ENCODE data around the gene ARHGAP26. TPM values are rescaled to one million over a fixed set of nuclear protein-coding genes. Genes with fewer than 3 reads are reported as not detected.
"Not testable (repeated sequence)": the region's sequence is repeated elsewhere in the genome, so short reads cannot be mapped to it uniquely, and the experiment has no call there.

ARHGAP26 gene
- total and polyA plus RNA-seq, 7 experiments from 2014 or later = 10.5 to 123 (median 22.7) TPM

DNA sequence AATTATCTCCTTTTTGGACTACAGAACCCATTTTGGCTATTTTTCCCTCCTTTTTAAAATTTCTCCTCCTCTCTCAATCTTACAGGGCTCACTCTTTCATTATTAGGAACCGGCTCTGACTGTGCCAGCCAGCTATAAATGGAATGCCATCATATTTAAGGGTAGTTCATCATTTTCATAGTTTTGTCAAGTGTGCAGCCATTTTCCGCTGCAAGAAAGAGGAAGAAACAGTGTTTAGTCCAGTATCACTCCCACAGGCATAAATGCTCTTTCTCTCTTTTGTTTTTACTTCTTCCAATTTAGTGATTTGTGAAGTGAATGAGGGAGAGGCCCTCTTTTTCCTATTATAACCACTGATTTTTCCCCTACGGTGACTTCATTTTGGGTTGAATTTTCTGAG lies 343.3 kb downstream of the ARHGAP26 start:
- Mint-ChIP-seq H3K36me3 (peaks cover 0 to 25% (median 5%) of the 10 kb centered on the region in 5 donors), H3K9me3 (no peaks in the 10 kb centered on the region), H3K27ac (no peak overlapping the region), H3K27me3 (no peaks in the 10 kb centered on the region), H3K4me3 (no peak overlapping the region), H3K4me1 (peaks cover 0 to 7% (median 0%) of the 10 kb centered on the region in 7 donors)
- ChIA-PET POLR2A (no interaction called here), CTCF (interaction anchor here (1.0 kb wide), 1 partner anchor 26 kb away, joined by 3 read pairs; no protein-coding TSS in a partner anchor)
- no peaks in the 10 kb centered on the region for H3K36me3 ChIP-seq (ENCODE audit: control insufficient read depth in 2 of 3, insufficient read depth in 3 of 3, low read length in 3 of 3)
- ATAC-seq (no peak), DNase-seq (no peak)
- H3K27me3 ChIP-seq (ENCODE audit: control insufficient read depth in 2 of 2, insufficient read depth in 2 of 2, low read length in 2 of 2) = no peaks in the 10 kb centered on the region
- H3K4me3 ChIP-seq (ENCODE audit: low read length) = no peak overlapping the region
- H3K27ac ChIP-seq (ENCODE audit: low read depth, low read length) = no peak overlapping the region
- H3K9me3 ChIP-seq (ENCODE audit: control insufficient read depth in 2 of 3, low read length in 3 of 3) = no peaks in the 10 kb centered on the region
- no peaks in the 10 kb centered on the region for H3K4me1 ChIP-seq (ENCODE audit: control insufficient read depth in 2 of 2, insufficient read depth in 2 of 2, low read length in 2 of 2)
- intact Hi-C loops (cut with micrococcal nuclease) = no loop called here

DNA sequence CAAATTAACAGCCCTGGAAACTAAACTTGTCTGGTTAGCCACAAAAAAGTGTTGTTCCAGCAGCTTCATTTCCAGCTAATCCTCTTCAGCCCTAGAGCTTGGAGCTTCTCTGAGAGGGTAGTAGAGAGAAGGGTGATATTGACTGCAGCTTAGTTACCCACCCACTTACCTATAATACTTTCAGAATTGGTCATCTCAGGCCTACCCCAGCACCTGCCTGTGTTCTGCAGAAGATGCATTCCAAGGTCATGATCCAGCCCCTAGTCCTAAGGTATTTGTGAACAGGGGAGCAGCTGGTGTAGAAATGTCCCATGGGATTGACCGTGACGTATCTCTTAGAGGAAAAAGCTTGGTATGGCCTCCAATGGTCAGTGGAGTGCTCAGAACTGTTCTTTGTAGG lies 344.3 kb downstream of the ARHGAP26 start:
- Mint-ChIP-seq H3K36me3 (peaks cover 0 to 25% (median 5%) of the 10 kb centered on the region in 5 donors), H3K27ac (no peak overlapping the region), H3K27me3 (no peaks in the 10 kb centered on the region), H3K9me3 (no peaks in the 10 kb centered on the region), H3K4me1 (peaks cover 0 to 14% (median 0%) of the 10 kb centered on the region in 7 donors), H3K4me3 (no peak overlapping the region)
- Histone ChIP-seq H3K4me3 (ENCODE audit: low read length) (no peak overlapping the region), H3K9me3 (ENCODE audit: control insufficient read depth in 2 of 3, low read length in 3 of 3) (no peaks in the 10 kb centered on the region), H3K27me3 (ENCODE audit: control insufficient read depth in 2 of 2, insufficient read depth in 2 of 2, low read length in 2 of 2) (no peaks in the 10 kb centered on the region), H3K36me3 (ENCODE audit: control insufficient read depth in 2 of 3, insufficient read depth in 3 of 3, low read length in 3 of 3) (no peaks in the 10 kb centered on the region), H3K4me1 (ENCODE audit: control insufficient read depth in 2 of 2, insufficient read depth in 2 of 2, low read length in 2 of 2) (no peaks in the 10 kb centered on the region), H3K27ac (ENCODE audit: low read depth, low read length) (no peak overlapping the region)
- intact Hi-C loops (cut with micrococcal nuclease) = no loop called here
- ChIA-PET POLR2A (no interaction called here), CTCF (no interaction called here)
- no peak for ATAC-seq
- DNase-seq = no peak

DNA sequence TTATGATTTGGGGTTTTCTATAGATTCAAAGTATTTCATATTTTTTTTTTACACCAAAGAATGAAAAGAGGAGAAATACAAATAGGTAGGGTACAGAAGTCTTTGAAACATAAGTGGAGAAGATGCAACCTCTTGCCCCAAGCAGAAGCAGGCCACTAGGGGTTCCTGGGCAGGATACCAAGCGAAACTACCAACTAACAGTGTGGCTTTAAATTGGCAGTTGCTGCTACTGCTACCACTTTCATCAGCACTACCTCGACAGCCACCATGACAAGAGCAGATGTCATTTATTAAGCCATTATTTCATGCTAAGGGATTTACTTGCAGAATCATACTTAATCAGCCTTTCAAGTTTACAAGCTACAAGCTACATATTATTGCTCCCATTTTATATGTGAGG lies 345.2 kb downstream of the ARHGAP26 start:
- peaks cover 0 to 16% (median 0%) of the 10 kb centered on the region in 7 donors for H3K4me1 Mint-ChIP-seq
- H3K4me1 ChIP-seq (ENCODE audit: control insufficient read depth in 2 of 2, insufficient read depth in 2 of 2, low read length in 2 of 2) = peaks cover 0 to 4% of the 10 kb centered on the region in 2 donors
- ATAC-seq (no peak), DNase-seq (no peak)
- H3K27me3 ChIP-seq (ENCODE audit: control insufficient read depth in 2 of 2, insufficient read depth in 2 of 2, low read length in 2 of 2) = no peaks in the 10 kb centered on the region
- H3K4me3 Mint-ChIP-seq = no peak overlapping the region
- no peak overlapping the region for H3K4me3 ChIP-seq (ENCODE audit: low read length)
- H3K27ac ChIP-seq (ENCODE audit: low read depth, low read length) = no peak overlapping the region
- no peak overlapping the region for H3K27ac Mint-ChIP-seq
- intact Hi-C loops (cut with micrococcal nuclease) = no loop called here
- peaks cover 2 to 22% (median 5%) of the 10 kb centered on the region in 5 donors for H3K36me3 Mint-ChIP-seq
- ChIA-PET CTCF (no interaction called here), POLR2A (no interaction called here)
- H3K9me3 Mint-ChIP-seq = no peaks in the 10 kb centered on the region
- no peaks in the 10 kb centered on the region for H3K27me3 Mint-ChIP-seq
- no peaks in the 10 kb centered on the region for H3K9me3 ChIP-seq (ENCODE audit: control insufficient read depth in 2 of 3, low read length in 3 of 3)
- no peaks in the 10 kb centered on the region for H3K36me3 ChIP-seq (ENCODE audit: control insufficient read depth in 2 of 3, insufficient read depth in 3 of 3, low read length in 3 of 3)

DNA sequence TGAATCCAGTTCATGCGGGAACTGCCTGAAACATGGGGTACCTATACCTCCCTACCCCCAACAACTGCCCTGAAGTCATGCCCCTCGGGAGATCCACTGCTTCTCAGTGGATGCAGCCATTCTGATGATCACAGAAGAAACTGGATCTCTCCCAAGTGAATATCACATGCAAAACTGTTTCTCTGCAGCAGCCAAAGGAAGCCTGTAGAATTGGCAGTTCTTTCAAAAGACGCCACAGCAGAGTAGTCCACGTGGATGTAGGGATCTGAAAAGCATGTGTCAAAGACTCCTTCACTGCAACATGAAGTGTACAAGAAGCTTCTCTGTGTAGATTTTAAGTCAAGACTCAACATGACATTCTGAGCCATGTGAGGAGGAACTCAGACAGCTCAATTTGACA lies 346.6 kb downstream of the ARHGAP26 start:
- H3K27me3 ChIP-seq (ENCODE audit: control insufficient read depth in 2 of 2, insufficient read depth in 2 of 2, low read length in 2 of 2) = no peaks in the 10 kb centered on the region
- POLR2A ChIA-PET = no interaction called here
- H3K9me3 ChIP-seq (ENCODE audit: control insufficient read depth in 2 of 3, low read length in 3 of 3) = no peaks in the 10 kb centered on the region
- CTCF ChIA-PET = no interaction called here
- Mint-ChIP-seq H3K4me3 (no peak overlapping the region), H3K27ac (no peak overlapping the region), H3K27me3 (no peaks in the 10 kb centered on the region), H3K36me3 (peaks cover 3 to 35% (median 14%) of the 10 kb centered on the region in 5 donors), H3K9me3 (no peaks in the 10 kb centered on the region), H3K4me1 (peaks cover 0 to 20% (median 0%) of the 10 kb centered on the region in 7 donors)
- intact Hi-C loops (cut with micrococcal nuclease) = no loop called here
- DNase-seq (no peak), ATAC-seq (no peak)
- no peak overlapping the region for H3K4me3 ChIP-seq (ENCODE audit: low read length)
- peaks cover 0 to 4% (median 0%) of the 10 kb centered on the region in 3 experiments for H3K36me3 ChIP-seq (ENCODE audit: control insufficient read depth in 2 of 3, insufficient read depth in 3 of 3, low read length in 3 of 3)
- no peak overlapping the region for H3K27ac ChIP-seq (ENCODE audit: low read depth, low read length)
- peaks cover 0 to 7% of the 10 kb centered on the region in 2 donors for H3K4me1 ChIP-seq (ENCODE audit: control insufficient read depth in 2 of 2, insufficient read depth in 2 of 2, low read length in 2 of 2)

DNA sequence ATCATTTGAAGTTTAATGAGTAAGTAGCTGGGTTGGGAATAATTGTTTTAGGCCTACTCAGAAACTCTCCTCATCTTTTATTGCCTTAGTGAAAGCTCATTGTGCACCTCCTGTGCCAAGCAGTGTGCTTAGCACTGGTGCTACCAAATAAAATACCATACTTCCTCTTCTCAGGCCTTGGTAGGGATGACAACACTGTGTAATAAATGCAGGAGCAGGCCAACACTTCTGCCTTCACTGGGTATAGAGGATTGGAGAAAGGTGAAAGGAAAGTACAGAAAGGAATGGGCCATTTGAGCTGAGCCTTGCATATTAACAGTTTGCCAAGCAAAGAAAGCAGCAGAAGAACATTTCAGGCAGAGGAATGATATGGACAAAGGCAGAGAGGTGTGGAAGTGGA lies 347.6 kb downstream of the ARHGAP26 start:
- H3K4me3 Mint-ChIP-seq = no peak overlapping the region
- no peak overlapping the region for H3K27ac Mint-ChIP-seq
- Histone ChIP-seq H3K4me1 (ENCODE audit: control insufficient read depth in 2 of 2, insufficient read depth in 2 of 2, low read length in 2 of 2) (peaks cover 0 to 7% of the 10 kb centered on the region in 2 donors), H3K4me3 (ENCODE audit: low read length) (no peak overlapping the region), H3K9me3 (ENCODE audit: control insufficient read depth in 2 of 3, low read length in 3 of 3) (no peaks in the 10 kb centered on the region), H3K36me3 (ENCODE audit: control insufficient read depth in 2 of 3, insufficient read depth in 3 of 3, low read length in 3 of 3) (peaks cover 0 to 4% (median 0%) of the 10 kb centered on the region in 3 experiments), H3K27ac (ENCODE audit: low read depth, low read length) (no peak overlapping the region), H3K27me3 (ENCODE audit: control insufficient read depth in 2 of 2, insufficient read depth in 2 of 2, low read length in 2 of 2) (no peaks in the 10 kb centered on the region)
- no peaks in the 10 kb centered on the region for H3K27me3 Mint-ChIP-seq
- peak; percentile 24 for ATAC-seq
- H3K9me3 Mint-ChIP-seq = peaks cover 0 to 3% (median 0%) of the 10 kb centered on the region in 11 donors
- H3K36me3 Mint-ChIP-seq = peaks cover 3 to 43% (median 20%) of the 10 kb centered on the region in 5 donors
- no peak for DNase-seq
- H3K4me1 Mint-ChIP-seq = peaks cover 0 to 24% (median 0%) of the 10 kb centered on the region in 7 donors
- intact Hi-C loops (cut with micrococcal nuclease) = no loop called here
- ChIA-PET POLR2A (no interaction called here), CTCF (no interaction called here)

DNA sequence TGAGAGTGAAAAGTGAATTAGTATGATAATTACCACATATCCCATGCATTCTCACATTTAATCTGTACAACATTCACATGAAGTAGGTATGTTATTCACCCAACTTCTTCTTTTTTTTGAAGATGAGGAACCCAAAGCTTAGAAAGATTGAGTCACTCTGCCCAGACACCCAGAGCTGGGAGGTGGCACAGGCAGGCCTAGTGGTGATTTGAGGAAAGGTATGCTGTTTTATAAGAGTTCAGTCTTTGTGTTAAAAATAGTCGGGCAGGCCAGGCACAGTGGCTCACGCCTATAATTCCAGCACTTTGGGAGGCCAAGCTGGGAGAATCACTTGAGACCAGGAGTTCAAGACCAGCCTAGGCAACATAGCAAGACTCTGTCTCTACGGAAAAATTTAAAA lies 348.0 kb downstream of the ARHGAP26 start:
- ChIA-PET CTCF (no interaction called here), POLR2A (no interaction called here)
- no peak overlapping the region for H3K27ac ChIP-seq (ENCODE audit: low read depth, low read length)
- ATAC-seq (peak; percentile 83), DNase-seq (no peak)
- Mint-ChIP-seq H3K27me3 (no peaks in the 10 kb centered on the region), H3K9me3 (peaks cover 0 to 3% (median 0%) of the 10 kb centered on the region in 11 donors), H3K4me3 (no peak overlapping the region), H3K36me3 (peaks cover 3 to 47% (median 23%) of the 10 kb centered on the region in 5 donors), H3K27ac (no peak overlapping the region), H3K4me1 (peaks cover 0 to 24% (median 0%) of the 10 kb centered on the region in 7 donors)
- H3K4me3 ChIP-seq (ENCODE audit: low read length) = no peak overlapping the region
- intact Hi-C loops (cut with micrococcal nuclease) = no loop called here
- H3K4me1 ChIP-seq (ENCODE audit: control insufficient read depth in 2 of 2, insufficient read depth in 2 of 2, low read length in 2 of 2) = peaks cover 0 to 7% of the 10 kb centered on the region in 2 donors
- no peaks in the 10 kb centered on the region for H3K9me3 ChIP-seq (ENCODE audit: control insufficient read depth in 2 of 3, low read length in 3 of 3)
- H3K36me3 ChIP-seq (ENCODE audit: control insufficient read depth in 2 of 3, insufficient read depth in 3 of 3, low read length in 3 of 3) = peaks cover 0 to 4% (median 0%) of the 10 kb centered on the region in 3 experiments
- H3K27me3 ChIP-seq (ENCODE audit: control insufficient read depth in 2 of 2, insufficient read depth in 2 of 2, low read length in 2 of 2) = no peaks in the 10 kb centered on the region

DNA sequence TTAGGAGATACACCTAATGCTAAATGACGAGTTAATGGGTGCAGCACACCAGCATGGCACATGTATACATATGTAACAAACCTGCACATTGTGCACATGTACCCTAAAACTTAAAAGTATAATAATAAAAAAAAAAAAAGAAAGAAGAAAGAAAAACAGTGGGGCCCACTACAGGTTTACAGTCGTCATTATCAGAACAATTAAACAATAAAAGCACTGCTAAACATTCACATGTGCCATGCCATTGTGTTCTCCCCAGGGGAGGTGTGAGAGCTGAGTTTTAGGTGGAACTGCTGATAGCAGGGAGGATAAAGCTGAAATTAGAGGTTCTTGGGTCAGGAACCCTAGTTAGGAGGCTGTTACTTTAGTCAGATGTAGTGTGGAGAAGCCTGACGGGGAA lies 348.6 kb downstream of the ARHGAP26 start:
- Mint-ChIP-seq H3K36me3 (peaks cover 3 to 42% (median 22%) of the 10 kb centered on the region in 5 donors), H3K4me1 (peaks cover 0 to 21% (median 0%) of the 10 kb centered on the region in 7 donors)
- H3K27ac ChIP-seq (ENCODE audit: low read depth, low read length); H3K4me3 Mint-ChIP-seq; H3K4me3 ChIP-seq (ENCODE audit: low read length); intact Hi-C loops (cut with micrococcal nuclease); H3K36me3 ChIP-seq (ENCODE audit: control insufficient read depth in 2 of 3, insufficient read depth in 3 of 3, low read length in 3 of 3); POLR2A ChIA-PET; ATAC-seq; H3K27ac Mint-ChIP-seq; H3K4me1 ChIP-seq (ENCODE audit: control insufficient read depth in 2 of 2, insufficient read depth in 2 of 2, low read length in 2 of 2); H3K9me3 Mint-ChIP-seq; H3K9me3 ChIP-seq (ENCODE audit: control insufficient read depth in 2 of 3, low read length in 3 of 3); DNase-seq; H3K27me3 ChIP-seq (ENCODE audit: control insufficient read depth in 2 of 2, insufficient read depth in 2 of 2, low read length in 2 of 2); H3K27me3 Mint-ChIP-seq: not testable (repeated sequence)
- CTCF ChIA-PET = interaction anchor here (0.7 kb wide), 1 partner anchor 941 kb away, joined by 3 read pairs; no protein-coding TSS in a partner anchor

Data from naive thymus-derived CD4-positive, alpha-beta T cell (primary cell).